Dedifferentiated amniotic fluid mesenchymal stem cell (primary cell): ENCODE results near the gene APELA.
"Not testable (repeated sequence)": the region's sequence is repeated elsewhere in the genome, so short reads cannot be mapped to it uniquely, and the experiment has no call there.

ENCODE experiments used
- DNase-seq: peaks from one replicate; pipeline ENCODE4 v3.0.0-alpha.2; 2016; ENCODE audit errors: extremely low spot score

Gene APELA

DNA sequence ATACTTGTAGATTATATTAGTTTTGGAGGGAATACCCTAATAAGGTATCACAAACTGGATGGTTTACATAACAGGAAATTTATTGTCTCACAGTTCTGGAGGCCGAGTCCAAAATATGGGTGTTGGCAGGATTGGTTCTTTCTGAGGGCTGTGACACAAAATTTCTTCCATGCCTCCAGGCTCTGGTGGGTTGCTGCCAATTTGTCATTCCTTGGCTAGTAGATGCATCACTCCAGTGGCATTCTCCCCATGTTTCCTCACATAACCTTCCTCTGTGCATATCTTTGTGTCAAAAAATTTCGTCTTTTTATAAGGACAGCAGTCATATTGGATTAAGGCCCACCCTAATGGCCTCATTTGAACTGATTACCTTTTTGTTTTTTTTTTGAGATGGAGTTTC, 49.3 kb downstream of the APELA start:
- DNase-seq, result peak; percentile 42

- not testable (repeated sequence) for DNase-seq
Observed at GRCh38 chr4:164927101-164927500, 50.1 kb downstream of the APELA start.

GRCh38 chr4:164930647-164931046, 53.7 kb downstream of the APELA start:
- no peak for DNase-seq

DNA sequence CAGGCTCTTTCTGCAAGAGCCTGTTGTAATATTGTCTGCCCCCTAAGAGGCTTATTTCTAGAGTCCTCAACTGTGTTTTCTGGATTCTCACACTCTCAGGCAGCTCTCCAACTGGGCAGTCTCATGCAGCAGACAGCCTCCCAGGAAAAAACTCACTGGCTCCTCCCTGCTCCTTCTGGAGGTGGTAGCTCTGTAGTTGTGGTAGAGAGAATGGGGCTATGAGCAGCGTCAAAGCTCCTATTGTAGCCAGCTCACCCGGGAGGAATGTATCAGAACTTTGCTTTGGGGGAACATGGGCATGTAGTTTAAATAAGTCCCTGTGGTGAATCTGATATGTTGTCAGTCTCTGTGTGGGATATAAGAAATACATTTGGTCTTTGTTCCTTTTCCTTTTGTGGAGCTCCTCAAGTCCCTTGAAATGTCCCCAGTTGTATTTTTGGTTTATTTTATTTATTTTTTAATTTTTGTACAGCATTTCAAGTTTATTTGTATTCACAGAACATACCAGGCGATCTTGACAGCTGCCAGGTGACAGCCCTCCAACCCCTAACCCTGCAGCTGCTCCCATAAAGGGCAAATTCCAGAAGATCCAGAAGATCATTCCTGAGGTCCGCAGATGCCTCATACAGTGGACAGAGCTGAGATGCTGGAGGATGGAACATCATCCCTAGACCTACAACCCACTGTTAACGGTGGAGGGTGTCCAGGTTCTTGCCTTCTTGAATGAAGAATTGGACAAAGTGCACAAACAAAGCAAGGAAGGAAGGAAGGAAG, 54.8 kb downstream of the APELA start:
- no peak for DNase-seq

DNA sequence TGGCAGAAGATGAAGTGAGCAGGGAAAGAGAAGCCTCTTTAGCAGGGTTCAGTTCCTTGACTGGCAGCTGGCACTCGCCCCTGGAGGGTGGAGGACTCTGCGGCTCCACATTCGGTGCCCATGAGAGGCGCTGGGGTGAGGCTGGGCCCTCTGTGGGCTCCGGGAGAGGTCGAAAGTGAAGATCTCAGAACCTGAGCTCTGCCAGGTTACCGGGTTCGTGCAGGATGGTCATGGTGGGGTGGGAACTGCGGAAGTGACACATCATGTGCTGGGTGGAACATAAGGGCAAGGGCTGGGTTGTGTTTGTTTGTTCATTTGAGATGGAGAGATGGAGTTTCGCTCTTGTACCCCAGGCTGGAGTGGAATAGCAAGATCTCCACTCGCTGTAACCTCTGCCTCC, 56.3 kb downstream of the APELA start:
- no peak for DNase-seq

DNA sequence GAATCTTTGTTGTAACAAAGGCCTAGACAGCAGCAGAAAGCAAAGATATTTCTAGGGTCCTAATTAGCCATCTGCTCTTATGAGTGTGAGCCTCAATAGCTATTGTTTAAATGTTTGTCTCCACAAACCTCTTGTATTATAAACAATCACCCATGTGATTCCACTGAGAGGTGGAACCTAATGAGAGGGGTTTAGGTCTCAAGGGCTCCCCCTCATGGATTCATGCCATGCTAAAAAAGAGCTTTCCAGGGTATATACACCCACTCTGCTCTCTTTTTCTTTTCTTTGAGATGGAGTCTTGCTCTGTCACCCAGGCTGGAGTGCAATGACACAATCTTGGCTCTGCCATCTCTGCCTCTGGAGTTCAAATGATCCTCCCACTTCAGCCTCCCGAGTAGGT, 58.4 kb downstream of the APELA start:
- DNase-seq, result no peak

GRCh38 chr4:164935865-164936606, 59.1 kb downstream of the APELA start:
- not testable (repeated sequence) for DNase-seq

DNA sequence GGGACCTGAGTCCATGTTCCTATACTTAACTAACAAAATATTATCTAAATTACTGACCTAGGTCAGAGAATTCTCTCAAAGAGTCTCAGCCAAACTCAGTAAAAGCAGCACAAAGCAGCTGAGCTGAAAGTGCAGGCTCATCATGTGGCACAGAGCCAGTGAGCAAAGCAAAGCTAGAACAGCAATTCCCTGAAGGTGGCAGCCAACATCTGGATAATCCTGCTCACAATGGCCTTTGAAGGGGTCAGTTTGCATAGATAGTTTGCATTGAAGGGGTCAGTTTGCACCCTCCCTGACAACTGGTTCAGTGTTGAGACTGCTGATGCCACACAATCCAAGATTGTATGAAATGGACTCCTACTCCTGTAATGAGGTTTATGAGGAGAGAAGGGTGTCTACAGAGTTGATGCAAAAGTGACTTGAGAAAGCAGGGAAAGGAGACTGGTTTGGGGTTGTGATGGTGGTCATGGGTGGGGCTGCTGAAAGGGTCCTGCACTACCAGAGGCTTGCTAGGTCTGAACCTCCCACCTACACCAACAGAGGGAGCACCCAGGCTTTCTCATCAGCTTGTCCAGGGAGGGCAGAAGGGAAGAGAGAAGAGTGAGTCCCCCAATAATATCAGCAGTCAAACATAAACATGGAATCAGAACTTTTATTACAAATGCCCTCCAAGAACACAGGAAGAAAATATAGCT, 60.7 kb downstream of the APELA start:
- no peak for DNase-seq

DNA sequence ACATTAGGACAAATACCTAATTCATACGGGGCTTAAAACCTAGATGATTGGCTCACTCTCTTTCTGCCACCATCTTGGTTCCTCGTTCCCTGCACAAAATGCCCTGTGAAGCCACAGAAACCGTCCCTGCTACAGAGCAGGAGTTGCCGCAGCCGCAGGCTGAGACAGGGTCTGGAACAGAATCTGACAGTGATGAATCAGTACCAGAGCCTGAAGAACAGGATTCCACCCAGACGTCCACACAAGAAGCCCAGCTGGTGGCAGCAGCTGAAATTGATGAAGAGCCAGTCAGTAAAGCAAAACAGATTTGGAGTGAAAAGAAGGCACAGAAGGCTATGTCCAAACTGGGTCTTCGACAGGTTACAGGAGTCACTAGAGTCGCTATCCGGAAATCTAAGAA, 66.2 kb downstream of the APELA start:
- DNase-seq, result no peak

DNA sequence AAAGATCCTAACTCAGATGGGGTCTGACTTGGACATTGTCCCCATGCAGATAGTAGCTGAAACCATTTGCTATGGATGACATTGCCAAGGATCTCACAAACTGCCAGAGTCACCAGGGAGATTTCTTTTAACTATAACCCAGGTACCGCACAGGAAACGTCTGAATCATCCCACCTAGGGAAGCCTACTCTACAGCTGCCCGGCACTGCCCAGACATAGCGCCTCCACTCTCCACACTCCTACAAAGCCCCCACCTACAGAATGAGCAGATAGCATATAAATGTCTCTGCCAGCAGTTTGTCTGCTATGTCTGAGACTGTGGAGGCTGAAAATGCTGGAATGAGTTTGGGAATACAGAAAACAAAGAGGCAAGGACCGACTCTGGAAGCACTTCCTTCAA, 68.2 kb downstream of the APELA start:
- DNase-seq, result no peak

- DNase-seq, result no peak
Observed at GRCh38 chr4:164946810-164947209, 69.8 kb downstream of the APELA start.
